ENCODE data around the gene SLC25A10.

The SLC25A10 gene, protein sequence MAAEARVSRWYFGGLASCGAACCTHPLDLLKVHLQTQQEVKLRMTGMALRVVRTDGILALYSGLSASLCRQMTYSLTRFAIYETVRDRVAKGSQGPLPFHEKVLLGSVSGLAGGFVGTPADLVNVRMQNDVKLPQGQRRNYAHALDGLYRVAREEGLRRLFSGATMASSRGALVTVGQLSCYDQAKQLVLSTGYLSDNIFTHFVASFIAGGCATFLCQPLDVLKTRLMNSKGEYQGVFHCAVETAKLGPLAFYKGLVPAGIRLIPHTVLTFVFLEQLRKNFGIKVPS

DNA sequence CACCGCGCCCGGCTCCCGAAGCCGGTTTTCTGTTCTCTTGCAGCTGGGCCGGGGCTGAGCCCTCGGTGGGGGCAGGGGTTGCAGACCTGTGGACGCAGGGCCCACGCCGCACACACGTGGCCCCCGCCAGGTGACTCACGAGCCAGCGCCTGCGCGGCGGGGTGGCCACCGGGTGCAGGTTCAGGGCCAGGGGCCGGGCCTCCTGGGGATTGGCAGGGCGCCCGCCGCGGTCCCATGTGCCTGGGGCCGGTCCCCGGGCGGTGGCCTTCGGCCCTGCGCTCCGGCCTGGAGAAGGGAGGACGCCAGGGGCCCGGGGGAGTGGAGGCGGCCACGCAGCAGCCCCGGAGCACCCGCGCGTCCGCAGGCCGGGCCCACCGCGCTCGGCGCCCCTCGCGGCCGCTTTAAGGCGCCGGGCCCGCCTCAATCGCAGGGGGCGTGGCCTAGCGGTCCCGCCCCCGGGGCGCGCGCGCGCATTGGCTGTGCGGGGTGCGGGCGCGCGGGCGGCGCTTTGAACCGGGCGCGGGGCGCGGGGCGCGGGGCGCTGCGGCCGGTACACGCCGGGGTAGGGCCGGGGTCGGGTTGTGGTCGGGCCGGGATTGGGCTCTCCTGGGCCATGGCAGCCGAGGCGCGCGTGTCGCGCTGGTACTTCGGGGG is at the start of gene SLC25A10:
TSS of gene SLC25A10 (plus strand) at position 471 of the 654 bp plus-strand sequence. CDS start at position 614, 143 bp downstream.
- TF ChIP-seq CTCF (IDR thresholded peaks at IDR 0.05; ENCODE audit: insufficient read depth, low read length, poor library complexity, severe bottlenecking): no peak
- H3K36me3 ChIP-seq (ENCODE audit: control insufficient read depth, insufficient read depth, low read length): peaks cover 19% of the 10 kb centered on the region
- peak within 1 kb of the TSS; percentile 77 for H3K4me3 ChIP-seq (replicated peaks; ENCODE audit: low read depth, low read length)
- peak; percentile 88 for DNase-seq (ENCODE audit: extremely low read depth, insufficient read length)
- H3K27me3 ChIP-seq (replicated peaks; ENCODE audit: control insufficient read depth, insufficient read depth, low read length): no peaks in the 10 kb centered on the region

DNA sequence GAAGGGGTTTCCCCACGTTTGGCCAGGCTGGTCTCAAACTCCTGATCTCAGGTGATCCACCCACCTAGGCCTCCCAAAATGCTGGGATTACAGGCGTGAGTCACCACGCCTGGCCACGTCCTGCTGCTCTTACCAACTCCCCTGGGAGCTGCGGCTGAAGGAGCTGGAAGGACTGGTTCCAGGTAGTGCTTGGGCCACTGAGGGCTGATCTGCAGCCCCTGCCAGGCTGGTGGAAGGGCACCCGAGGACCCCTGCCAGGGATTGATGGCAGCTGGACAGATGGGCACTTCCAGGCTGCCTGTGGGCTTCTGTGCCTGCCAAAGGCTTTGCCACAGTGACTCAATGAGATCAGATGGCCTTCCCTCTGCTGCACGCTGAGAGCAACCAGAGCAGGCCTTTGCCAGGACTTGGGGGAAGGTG is 48.0 kb upstream of the SLC25A10 start:
- H3K27me3 ChIP-seq (replicated peaks; ENCODE audit: control insufficient read depth, insufficient read depth, low read length): no peaks in the 10 kb centered on the region
- no peak for TF ChIP-seq CTCF (IDR thresholded peaks at IDR 0.05; ENCODE audit: insufficient read depth, low read length, poor library complexity, severe bottlenecking)
- no peak for DNase-seq (ENCODE audit: extremely low read depth, insufficient read length)
- H3K36me3 ChIP-seq (ENCODE audit: control insufficient read depth, insufficient read depth, low read length): peaks cover 8% of the 10 kb centered on the region
- H3K4me3 ChIP-seq (replicated peaks; ENCODE audit: low read depth, low read length): no peak overlapping the region

GRCh38 chr17:81665205-81666091 is 46.6 kb upstream of the SLC25A10 start:
- no peaks in the 10 kb centered on the region for H3K27me3 ChIP-seq (replicated peaks; ENCODE audit: control insufficient read depth, insufficient read depth, low read length)
- peak overlapping the region; percentile 97 for H3K4me3 ChIP-seq (replicated peaks; ENCODE audit: low read depth, low read length)
- TF ChIP-seq CTCF (IDR thresholded peaks at IDR 0.05; ENCODE audit: insufficient read depth, low read length, poor library complexity, severe bottlenecking): no peak
- DNase-seq (ENCODE audit: extremely low read depth, insufficient read length): peak; percentile 60
- peaks cover 16% of the 10 kb centered on the region for H3K36me3 ChIP-seq (ENCODE audit: control insufficient read depth, insufficient read depth, low read length)

DNA sequence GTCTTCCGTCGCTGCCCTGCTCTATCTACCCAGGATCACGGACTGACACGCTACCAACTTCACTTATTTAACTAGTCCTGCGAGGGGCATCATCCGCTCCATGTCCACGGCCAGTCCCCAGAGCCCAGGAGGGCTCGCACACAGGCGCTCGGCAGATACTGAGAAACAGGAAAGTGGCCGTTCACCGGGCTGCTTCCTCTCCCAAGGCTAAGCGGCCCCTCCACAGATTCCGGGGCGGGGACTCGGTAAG is 46.1 kb upstream of the SLC25A10 start:
- Histone ChIP-seq H3K36me3 (ENCODE audit: control insufficient read depth, insufficient read depth, low read length) (peaks cover 16% of the 10 kb centered on the region), H3K4me3 (replicated peaks; ENCODE audit: low read depth, low read length) (peak overlapping the region; percentile 97), H3K27me3 (replicated peaks; ENCODE audit: control insufficient read depth, insufficient read depth, low read length) (no peaks in the 10 kb centered on the region)
- no peak for DNase-seq (ENCODE audit: extremely low read depth, insufficient read length)
- no peak for TF ChIP-seq CTCF (IDR thresholded peaks at IDR 0.05; ENCODE audit: insufficient read depth, low read length, poor library complexity, severe bottlenecking)

DNA sequence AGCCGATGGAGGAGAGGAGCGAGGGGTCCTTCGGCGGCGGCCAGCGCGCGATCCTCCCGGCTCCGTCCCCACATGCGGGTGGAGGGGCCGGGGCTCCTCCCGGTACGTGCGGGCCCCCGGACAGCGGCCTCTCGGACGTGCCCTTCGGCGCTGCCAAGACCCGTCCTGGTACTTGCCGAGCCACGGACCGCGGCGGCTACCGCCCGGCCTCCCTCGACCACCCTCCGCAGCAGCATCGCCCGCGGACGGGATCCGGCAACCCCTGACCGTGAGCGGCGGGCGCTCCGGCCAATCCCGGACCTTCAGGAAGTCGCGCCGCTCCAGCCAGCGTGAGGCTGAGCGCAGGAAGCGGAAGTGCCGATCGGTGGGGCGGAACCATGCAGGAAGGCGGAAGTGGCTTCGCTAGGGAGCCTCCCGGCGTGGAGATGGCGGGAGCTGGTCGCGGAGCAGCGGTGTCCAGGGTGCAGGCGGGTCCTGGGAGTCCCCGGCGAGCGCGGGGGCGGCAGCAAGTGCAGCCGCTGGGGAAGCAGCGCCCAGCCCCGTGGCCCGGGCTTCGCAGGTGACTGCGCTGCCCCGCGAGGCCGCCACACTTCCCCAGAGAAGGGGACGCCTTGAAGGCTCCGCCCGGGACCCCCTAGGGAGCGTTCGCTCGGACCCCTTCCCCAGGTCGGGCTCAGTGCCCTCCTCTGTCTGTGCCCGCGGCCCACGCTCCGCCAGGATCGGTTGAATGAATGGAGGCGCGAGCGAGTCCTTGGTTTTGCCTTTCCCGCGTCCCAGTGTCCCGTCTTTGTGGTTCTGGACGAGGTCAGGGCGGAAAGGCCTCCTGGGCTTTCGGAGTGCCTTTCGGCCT is 45.5 kb upstream of the SLC25A10 start, which contains the start of the genes CCDC137 and OXLD1:
TSS of gene CCDC137 (plus strand) at position 396 of the 850 bp plus-strand sequence. CDS start at position 426, 30 bp downstream.
TSS of gene OXLD1 (minus strand) at position 264 of the 850 bp plus-strand sequence. CDS start at position 236, 28 bp downstream.
- DNase-seq (ENCODE audit: extremely low read depth, insufficient read length): peak; percentile 95
- TF ChIP-seq CTCF (IDR thresholded peaks at IDR 0.05; ENCODE audit: insufficient read depth, low read length, poor library complexity, severe bottlenecking): no peak
- peaks cover 20% of the 10 kb centered on the region for H3K36me3 ChIP-seq (ENCODE audit: control insufficient read depth, insufficient read depth, low read length)
- H3K27me3 ChIP-seq (replicated peaks; ENCODE audit: control insufficient read depth, insufficient read depth, low read length): no peaks in the 10 kb centered on the region
- peak within 1 kb of the TSS; percentile 97 for H3K4me3 ChIP-seq (replicated peaks; ENCODE audit: low read depth, low read length)

Data from GM06990 (cell line).